ENCODE results near the gene B3GALNT1.
"Not testable (repeated sequence)": the region's sequence is repeated elsewhere in the genome, so short reads cannot be mapped to it uniquely, and the experiment has no call there.

Gene B3GALNT1

DNA sequence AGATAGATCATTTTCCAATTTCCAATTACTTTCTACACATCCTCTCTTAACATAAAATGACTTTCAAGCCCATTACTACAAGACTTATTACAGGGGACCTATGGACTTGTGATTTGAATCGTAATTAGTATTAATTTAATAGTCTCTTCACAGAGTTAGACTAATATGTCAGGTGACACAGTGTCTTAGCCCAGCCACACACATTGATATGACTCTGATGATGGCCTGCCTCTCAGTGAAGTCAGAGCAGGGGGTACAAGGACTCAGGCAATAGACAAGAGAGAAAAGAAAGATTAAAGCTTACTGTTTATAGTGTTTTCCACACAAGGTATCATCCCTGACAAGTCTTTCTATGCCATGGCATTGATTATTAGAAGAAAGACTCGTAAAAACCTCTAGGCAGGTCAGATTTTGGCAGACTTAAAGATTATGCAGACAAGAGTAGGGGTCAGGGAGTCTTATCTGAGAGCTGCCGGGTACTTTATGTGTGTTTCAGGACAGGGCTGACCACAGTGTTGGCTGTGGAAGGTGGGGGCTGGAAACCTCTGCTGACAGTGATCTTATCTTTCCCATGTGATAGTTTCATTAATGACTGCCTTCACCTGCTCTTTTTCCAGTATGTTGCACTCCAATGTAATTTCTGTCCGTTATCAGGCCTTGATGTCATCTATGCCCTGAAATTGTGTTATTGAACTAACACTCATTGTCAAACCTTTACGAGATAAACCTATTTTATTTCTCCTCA is 50.1 kb downstream of the B3GALNT1 start:
- no peaks in the 10 kb centered on the region for H3K4me1 Mint-ChIP-seq
- no peak overlapping the region for H3K4me3 Mint-ChIP-seq
- no peak overlapping the region for H3K27ac Mint-ChIP-seq
- H3K9me3 Mint-ChIP-seq = no peaks in the 10 kb centered on the region
- no peaks in the 10 kb centered on the region for H3K27me3 Mint-ChIP-seq
- no peaks in the 10 kb centered on the region for H3K36me3 Mint-ChIP-seq

- Mint-ChIP-seq H3K4me1 (no peaks in the 10 kb centered on the region), H3K36me3 (no peaks in the 10 kb centered on the region), H3K9me3 (no peaks in the 10 kb centered on the region), H3K27me3 (no peaks in the 10 kb centered on the region), H3K27ac (no peak overlapping the region), H3K4me3 (no peak overlapping the region)
Measured at GRCh38 chr3:161051856-161052255, 53.3 kb downstream of the B3GALNT1 start.

DNA sequence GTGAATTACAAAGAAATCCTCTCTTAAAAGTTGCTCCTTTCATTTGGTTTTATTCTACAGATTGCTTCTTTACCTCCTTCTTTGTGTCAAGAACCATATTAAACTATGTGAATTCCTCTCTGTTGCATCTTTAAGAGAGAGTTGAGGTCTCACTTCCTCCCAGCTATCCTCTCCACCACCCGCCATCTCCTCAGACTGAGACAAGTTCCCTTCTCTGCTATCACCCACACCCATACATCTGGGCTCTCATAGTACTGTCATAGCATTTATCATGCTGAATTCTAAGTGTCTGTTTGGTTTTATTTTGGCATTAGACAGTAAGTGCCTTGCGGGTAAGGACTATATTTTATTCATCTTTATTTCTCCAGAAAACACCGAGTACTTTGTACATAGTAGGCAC is 54.2 kb downstream of the B3GALNT1 start:
- H3K36me3 Mint-ChIP-seq = no peaks in the 10 kb centered on the region
- no peaks in the 10 kb centered on the region for H3K27me3 Mint-ChIP-seq
- H3K4me3 Mint-ChIP-seq = no peak overlapping the region
- H3K27ac Mint-ChIP-seq = no peak overlapping the region
- no peaks in the 10 kb centered on the region for H3K9me3 Mint-ChIP-seq
- no peaks in the 10 kb centered on the region for H3K4me1 Mint-ChIP-seq

DNA sequence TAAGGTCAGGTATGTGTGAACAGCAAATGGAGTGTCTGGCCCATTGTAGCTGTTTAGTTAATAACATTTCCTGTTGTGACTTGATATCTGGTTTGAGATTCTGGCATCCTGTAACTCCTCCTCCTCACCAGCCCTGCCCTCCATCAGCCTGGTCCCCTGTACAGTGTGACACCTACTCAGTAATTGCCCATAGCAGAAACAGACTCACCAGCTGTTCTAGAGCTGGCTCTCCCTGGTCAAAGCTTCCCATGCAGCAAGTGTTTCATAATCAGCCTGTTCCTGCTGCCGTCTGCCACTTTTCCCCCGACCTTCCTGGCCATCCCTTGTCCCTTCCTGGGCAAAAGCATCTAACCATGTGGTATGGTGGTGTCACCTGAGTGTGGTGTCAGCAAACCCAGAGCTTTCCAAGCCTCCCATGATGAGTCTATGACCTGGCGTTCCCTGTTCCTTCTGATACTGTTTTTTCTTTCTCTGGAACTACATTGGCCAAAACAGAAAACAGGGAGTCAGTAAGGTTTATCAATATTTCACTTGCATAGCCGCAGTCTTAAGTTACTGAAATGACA is 55.4 kb downstream of the B3GALNT1 start:
- Mint-ChIP-seq H3K4me1 (no peaks in the 10 kb centered on the region), H3K9me3 (no peaks in the 10 kb centered on the region), H3K27ac (no peak overlapping the region), H3K4me3 (no peak overlapping the region), H3K27me3 (no peaks in the 10 kb centered on the region), H3K36me3 (no peaks in the 10 kb centered on the region)

GRCh38 chr3:161043336-161044035 is 61.7 kb downstream of the B3GALNT1 start:
- no peak overlapping the region for H3K4me3 Mint-ChIP-seq
- peaks cover 8% of the 10 kb centered on the region for H3K36me3 Mint-ChIP-seq
- H3K4me1 Mint-ChIP-seq = no peaks in the 10 kb centered on the region

GRCh38 chr3:161042023-161042501 is 63.1 kb downstream of the B3GALNT1 start:
- no peaks in the 10 kb centered on the region for H3K27me3 Mint-ChIP-seq

More at GRCh38 chr3:161043336-161044035, 61.7 kb downstream of the B3GALNT1 start:
- Mint-ChIP-seq H3K9me3 (peaks cover 5% of the 10 kb centered on the region), H3K27me3 (no peaks in the 10 kb centered on the region), H3K27ac (no peak overlapping the region)

GRCh38 chr3:161038725-161039124 is 66.4 kb downstream of the B3GALNT1 start:
- Mint-ChIP-seq H3K27me3 (no peaks in the 10 kb centered on the region), H3K4me3 (no peak overlapping the region), H3K4me1 (peaks cover 12% of the 10 kb centered on the region), H3K9me3 (peaks cover 5% of the 10 kb centered on the region), H3K36me3 (peaks cover 8% of the 10 kb centered on the region), H3K27ac (no peak overlapping the region)

More at GRCh38 chr3:161042023-161042501, 63.1 kb downstream of the B3GALNT1 start:
- Mint-ChIP-seq H3K4me3 (no peak overlapping the region), H3K36me3 (peaks cover 8% of the 10 kb centered on the region), H3K4me1 (no peaks in the 10 kb centered on the region), H3K27ac (no peak overlapping the region), H3K9me3 (peaks cover 5% of the 10 kb centered on the region)

DNA sequence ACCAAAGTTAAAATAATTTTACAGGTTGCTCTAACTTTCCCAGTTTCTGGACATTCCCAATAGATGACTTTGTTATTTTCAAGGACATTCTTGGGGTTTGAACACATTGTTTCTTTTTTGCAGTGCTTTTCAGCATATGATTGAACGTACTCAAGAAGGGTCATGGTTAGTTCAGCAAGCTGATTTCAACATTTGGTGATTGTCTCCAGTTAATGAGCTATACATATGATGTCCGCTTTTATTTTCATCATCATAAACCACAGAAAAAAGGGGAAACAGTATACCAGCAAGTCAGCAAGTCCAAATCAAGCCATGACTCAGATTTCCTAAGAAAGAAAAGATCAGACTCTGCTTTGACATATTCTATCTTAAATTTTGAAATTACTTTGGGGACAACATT is 69.4 kb downstream of the B3GALNT1 start:
- Mint-ChIP-seq H3K27ac (no peak overlapping the region), H3K4me1 (peaks cover 12% of the 10 kb centered on the region), H3K9me3 (peaks cover 9% of the 10 kb centered on the region), H3K4me3 (no peak overlapping the region), H3K36me3 (peaks cover 8% of the 10 kb centered on the region), H3K27me3 (no peaks in the 10 kb centered on the region)

- H3K4me3 Mint-ChIP-seq, H3K36me3 Mint-ChIP-seq, H3K9me3 Mint-ChIP-seq, H3K27ac Mint-ChIP-seq, H3K27me3 Mint-ChIP-seq: not testable (repeated sequence)
- H3K4me1 Mint-ChIP-seq = peaks cover 12% of the 10 kb centered on the region
Measured at GRCh38 chr3:161034913-161035550, 70.1 kb downstream of the B3GALNT1 start.

Measured in activated naive CD4-positive, alpha-beta T cell treated with anti-CD3 and anti-CD28 coated beads, Interleukin-2, amount 50 U/mL, for 24 hours (primary cell).